ENCODE data around the gene KDM2A.
"Not testable (repeated sequence)": the region's sequence is repeated elsewhere in the genome, so short reads cannot be mapped to it uniquely, and the experiment has no call there.

KDM2A gene

DNA sequence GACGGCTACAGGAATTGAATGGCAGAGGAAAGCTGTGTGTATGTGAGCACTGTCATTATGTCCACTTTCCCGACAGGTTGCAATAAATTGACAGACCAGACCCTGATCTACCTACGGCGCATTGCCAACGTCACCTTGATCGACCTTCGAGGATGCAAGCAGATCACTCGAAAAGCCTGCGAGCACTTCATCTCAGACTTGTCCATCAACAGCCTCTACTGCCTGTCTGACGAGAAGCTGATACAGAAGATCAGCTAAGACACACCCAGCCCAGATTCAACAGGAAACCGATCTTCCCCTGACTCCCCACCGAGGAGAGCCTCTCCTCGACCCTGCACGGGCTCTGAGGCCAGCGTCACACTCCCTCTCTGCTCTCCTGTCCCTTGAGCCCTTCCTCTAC, 135.7 kb downstream of the KDM2A start:
- H3K4me3 ChIP-seq (ENCODE audit: low read depth, low read length), result no peak overlapping the region
- TF ChIP-seq, protein P1, sequence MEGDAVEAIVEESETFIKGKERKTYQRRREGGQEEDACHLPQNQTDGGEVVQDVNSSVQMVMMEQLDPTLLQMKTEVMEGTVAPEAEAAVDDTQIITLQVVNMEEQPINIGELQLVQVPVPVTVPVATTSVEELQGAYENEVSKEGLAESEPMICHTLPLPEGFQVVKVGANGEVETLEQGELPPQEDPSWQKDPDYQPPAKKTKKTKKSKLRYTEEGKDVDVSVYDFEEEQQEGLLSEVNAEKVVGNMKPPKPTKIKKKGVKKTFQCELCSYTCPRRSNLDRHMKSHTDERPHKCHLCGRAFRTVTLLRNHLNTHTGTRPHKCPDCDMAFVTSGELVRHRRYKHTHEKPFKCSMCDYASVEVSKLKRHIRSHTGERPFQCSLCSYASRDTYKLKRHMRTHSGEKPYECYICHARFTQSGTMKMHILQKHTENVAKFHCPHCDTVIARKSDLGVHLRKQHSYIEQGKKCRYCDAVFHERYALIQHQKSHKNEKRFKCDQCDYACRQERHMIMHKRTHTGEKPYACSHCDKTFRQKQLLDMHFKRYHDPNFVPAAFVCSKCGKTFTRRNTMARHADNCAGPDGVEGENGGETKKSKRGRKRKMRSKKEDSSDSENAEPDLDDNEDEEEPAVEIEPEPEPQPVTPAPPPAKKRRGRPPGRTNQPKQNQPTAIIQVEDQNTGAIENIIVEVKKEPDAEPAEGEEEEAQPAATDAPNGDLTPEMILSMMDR (IDR thresholded peaks at IDR 0.05; ENCODE audit: low read depth, low read length), result no peak
- no peaks in the 10 kb centered on the region for H3K27me3 ChIP-seq (ENCODE audit: insufficient read depth, low read depth, severe bottlenecking)
- no peaks in the 10 kb centered on the region for H3K9me3 ChIP-seq (ENCODE audit: severe bottlenecking)
- H3K36me3 ChIP-seq, result peaks cover 72% of the 10 kb centered on the region
- H3K27ac ChIP-seq, result no peak overlapping the region
- no peak for DNase-seq

DNA sequence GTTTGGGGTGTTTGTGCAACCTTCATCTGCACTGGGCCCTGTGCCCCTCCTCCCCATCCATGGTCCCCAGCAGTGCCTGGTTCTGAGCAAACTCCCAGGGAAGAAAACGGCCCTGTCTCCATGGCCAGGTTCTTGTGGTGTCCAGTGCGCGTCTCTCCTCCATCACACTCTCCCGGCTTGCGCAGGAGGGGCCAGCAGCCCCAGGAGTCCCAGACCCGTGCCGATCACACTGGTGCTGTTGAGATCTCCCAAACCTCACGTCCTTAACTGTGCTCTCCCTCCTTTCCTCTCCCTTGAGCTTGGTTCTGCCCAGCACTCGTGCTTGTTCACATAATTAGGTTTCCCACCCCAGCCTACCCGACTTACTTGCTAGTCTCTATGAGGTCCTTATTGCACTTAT, 136.3 kb downstream of the KDM2A start:
- no peaks in the 10 kb centered on the region for H3K27me3 ChIP-seq (ENCODE audit: insufficient read depth, low read depth, severe bottlenecking)
- H3K9me3 ChIP-seq (ENCODE audit: severe bottlenecking), result no peaks in the 10 kb centered on the region
- no peak overlapping the region for H3K4me3 ChIP-seq (ENCODE audit: low read depth, low read length)
- no peak for DNase-seq
- TF ChIP-seq, protein P1 (IDR thresholded peaks at IDR 0.05; ENCODE audit: low read depth, low read length), result no peak
- peaks cover 66% of the 10 kb centered on the region for H3K36me3 ChIP-seq
- no peak overlapping the region for H3K27ac ChIP-seq

DNA sequence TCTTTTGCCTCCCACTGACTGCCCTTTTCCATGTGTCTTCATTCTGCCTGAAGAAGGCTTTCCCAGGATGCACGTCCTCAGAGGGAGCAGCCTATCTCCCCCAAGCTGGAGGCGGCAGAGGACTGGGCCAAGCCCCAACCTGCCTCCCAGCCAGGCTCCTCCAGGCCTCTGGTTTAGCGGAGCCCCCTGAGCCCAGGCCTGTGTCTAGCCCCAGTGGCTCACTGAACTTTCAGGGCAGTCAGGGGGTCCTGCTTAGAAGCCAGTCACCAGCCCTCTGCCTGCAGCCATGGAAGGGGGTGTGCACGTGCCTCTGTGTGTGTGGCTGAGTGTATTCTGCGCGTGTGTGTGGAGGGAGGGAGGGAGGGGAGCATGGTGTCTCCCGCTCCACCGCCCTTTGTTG, 136.8 kb downstream of the KDM2A start:
- Histone ChIP-seq H3K27ac (no peak overlapping the region), H3K27me3 (ENCODE audit: insufficient read depth, low read depth, severe bottlenecking) (no peaks in the 10 kb centered on the region), H3K9me3 (ENCODE audit: severe bottlenecking) (no peaks in the 10 kb centered on the region), H3K36me3 (peaks cover 61% of the 10 kb centered on the region), H3K4me3 (ENCODE audit: low read depth, low read length) (no peak overlapping the region)
- TF ChIP-seq, protein P1 (IDR thresholded peaks at IDR 0.05; ENCODE audit: low read depth, low read length), result no peak
- no peak for DNase-seq

DNA sequence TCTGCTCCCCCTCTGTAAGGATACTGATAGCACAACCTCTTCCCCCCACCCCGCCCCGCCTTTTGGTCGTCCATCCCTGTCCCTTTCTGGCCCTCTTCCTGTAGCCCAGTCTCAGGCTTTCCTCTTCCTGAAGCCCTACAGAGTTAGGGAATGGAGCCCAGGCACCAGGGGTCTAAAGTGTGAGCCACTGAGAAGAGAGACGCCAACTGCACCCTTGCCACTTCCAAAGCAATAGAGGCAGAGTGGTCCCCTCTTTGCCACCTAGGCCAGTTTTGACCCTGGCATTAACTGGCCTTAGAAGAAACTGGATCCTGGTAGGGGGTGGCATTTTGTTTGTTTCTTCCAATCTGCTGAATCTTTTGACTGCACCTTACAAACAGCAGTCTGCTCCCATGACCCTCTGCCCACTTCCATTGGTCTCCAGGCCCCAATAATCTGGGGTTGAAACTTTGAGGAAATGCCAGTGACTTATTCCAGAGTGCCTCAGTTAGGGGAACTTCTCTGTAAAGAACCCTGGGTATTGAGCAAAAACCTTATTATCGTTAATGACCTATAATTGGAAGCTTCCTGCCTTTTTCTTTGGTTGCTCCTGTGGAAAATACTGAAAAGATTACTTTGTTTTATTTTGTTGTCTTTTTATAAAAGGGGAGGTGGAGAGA, 137.5 kb downstream of the KDM2A start:
- TF ChIP-seq, protein P1 (IDR thresholded peaks at IDR 0.05; ENCODE audit: low read depth, low read length), result no peak
- Histone ChIP-seq H3K27ac (no peak overlapping the region), H3K4me3 (ENCODE audit: low read depth, low read length) (no peak overlapping the region), H3K9me3 (ENCODE audit: severe bottlenecking) (no peaks in the 10 kb centered on the region), H3K27me3 (ENCODE audit: insufficient read depth, low read depth, severe bottlenecking) (no peaks in the 10 kb centered on the region), H3K36me3 (peaks cover 54% of the 10 kb centered on the region)
- no peak for DNase-seq

DNA sequence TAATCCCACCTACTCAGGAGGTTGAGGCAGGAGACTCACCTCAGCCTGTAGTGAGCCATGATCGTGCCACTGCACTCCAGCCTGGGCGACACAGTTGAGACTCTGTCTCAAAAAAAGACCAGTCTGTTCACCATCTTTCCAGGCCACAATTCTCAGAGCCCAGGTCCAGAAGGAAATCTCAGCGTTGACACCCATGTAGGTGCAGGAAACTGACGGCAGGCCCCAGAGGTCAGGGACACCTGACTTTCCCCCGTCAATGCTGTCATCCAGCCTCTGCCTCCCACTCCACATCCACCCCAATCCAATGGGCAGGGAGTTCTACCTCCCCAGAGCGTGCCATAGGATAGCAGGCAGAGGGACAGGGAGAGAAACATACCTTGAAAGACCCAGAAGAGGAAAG, 141.3 kb downstream of the KDM2A start:
- H3K9me3 ChIP-seq (ENCODE audit: severe bottlenecking), result no peaks in the 10 kb centered on the region
- no peaks in the 10 kb centered on the region for H3K27me3 ChIP-seq (ENCODE audit: insufficient read depth, low read depth, severe bottlenecking)
- peaks cover 16% of the 10 kb centered on the region for H3K36me3 ChIP-seq
- TF ChIP-seq, protein P1 (IDR thresholded peaks at IDR 0.05; ENCODE audit: low read depth, low read length), result no peak
- no peak overlapping the region for H3K27ac ChIP-seq
- DNase-seq, result no peak
- H3K4me3 ChIP-seq (ENCODE audit: low read depth, low read length), result no peak overlapping the region

DNA sequence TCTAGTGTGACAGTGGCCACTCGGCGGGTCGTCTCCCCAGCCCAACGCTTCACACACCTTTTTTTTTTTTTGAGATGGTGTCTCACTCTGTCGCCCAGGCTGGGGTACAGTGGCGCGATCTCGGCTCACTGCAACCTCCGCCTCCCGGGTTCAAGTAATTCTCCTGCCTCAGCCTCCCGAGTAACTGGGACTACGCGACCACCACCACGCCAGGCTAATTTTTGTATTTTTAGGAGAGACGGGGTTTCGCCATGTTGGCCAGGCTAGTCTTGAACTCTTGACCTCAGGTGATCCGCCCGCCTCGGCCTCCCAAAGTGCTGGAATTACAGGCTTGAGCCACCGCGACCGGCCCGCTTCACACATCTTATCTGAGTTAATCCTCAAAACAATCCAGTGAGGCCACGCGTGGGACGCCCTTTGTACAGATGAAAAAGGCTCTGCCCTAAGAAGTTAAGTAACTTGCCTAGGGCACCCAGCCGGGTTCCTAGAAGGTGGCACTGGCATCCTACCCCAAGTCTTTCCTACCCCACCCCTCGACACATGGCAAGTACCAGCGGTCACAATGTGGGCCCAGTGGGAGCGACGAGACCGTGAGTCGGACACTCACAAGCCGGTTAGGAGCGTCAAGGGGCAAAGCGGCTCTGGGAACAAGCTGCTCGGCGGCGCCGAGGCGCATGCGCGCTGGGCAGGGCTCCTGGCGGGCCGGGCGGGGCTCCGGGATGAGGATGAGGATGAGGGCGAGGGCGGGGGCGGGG, 142.0 kb downstream of the KDM2A start:
- DNase-seq, result peak; percentile 79
- not testable (repeated sequence) for H3K9me3 ChIP-seq (ENCODE audit: severe bottlenecking); H3K27me3 ChIP-seq (ENCODE audit: insufficient read depth, low read depth, severe bottlenecking)
- Histone ChIP-seq H3K4me3 (ENCODE audit: low read depth, low read length) (peak overlapping the region; percentile 39), H3K27ac (0 out of 2 replicates have a peak overlapping the region, but pooled peaks have one; percentile 9), H3K36me3 (peaks cover 11% of the 10 kb centered on the region)

Data from WERI-Rb-1 (cell line).